DMS 273 (cell line): ENCODE measurements around the gene GPR15LG.
A peak's percentile ranks its signal among the peaks of the same experiment; 100 is the strongest.

ENCODE experiments used
- DNase-seq: peaks from one replicate; lab custom pipeline; 2025; ENCODE audit not compliant: unreplicated experiment; lab: John Stamatoyannopoulos, UW

Gene GPR15LG

GRCh38 chr10:84173501-84173929, at the start of gene GPR15LG:
TSS of gene GPR15LG (plus strand) at chr10:84173801. CDS start at chr10:84173852, 51 bp downstream.
- DNase-seq = no peak

GRCh38 chr10:84125910-84126784, 47.5 kb upstream of the GPR15LG start:
- DNase-seq = peak; percentile 9

GRCh38 chr10:84126785-84127167, 46.8 kb upstream of the GPR15LG start:
- no peak for DNase-seq

- DNase-seq = no peak
Observed at GRCh38 chr10:84135836-84136235, 37.8 kb upstream of the GPR15LG start.

GRCh38 chr10:84137811-84138210, 35.8 kb upstream of the GPR15LG start:
- DNase-seq = no peak

GRCh38 chr10:84138478-84139125, 35.0 kb upstream of the GPR15LG start:
- DNase-seq = peak; percentile 26

GRCh38 chr10:84139126-84140035, 34.2 kb upstream of the GPR15LG start, which contains the start of gene GHITM:
TSS of gene GHITM (plus strand) at chr10:84139509. CDS start at chr10:84141501, 1,992 bp downstream.
- DNase-seq = peak; percentile 97

- peak; percentile 20 for DNase-seq
Observed at GRCh38 chr10:84140036-84140379, 33.6 kb upstream of the GPR15LG start.

- DNase-seq = no peak
Observed at GRCh38 chr10:84147347-84147746, 26.3 kb upstream of the GPR15LG start.

GRCh38 chr10:84148006-84148597, 25.5 kb upstream of the GPR15LG start:
- DNase-seq = peak; percentile 54

GRCh38 chr10:84149854-84150253, 23.7 kb upstream of the GPR15LG start:
- DNase-seq = no peak

- no peak for DNase-seq
Observed at GRCh38 chr10:84152769-84153168, 20.8 kb upstream of the GPR15LG start.

- DNase-seq = no peak
Observed at GRCh38 chr10:84155521-84155920, 18.1 kb upstream of the GPR15LG start.

- no peak for DNase-seq
Observed at GRCh38 chr10:84156009-84156408, 17.6 kb upstream of the GPR15LG start.

GRCh38 chr10:84156768-84157167, 16.8 kb upstream of the GPR15LG start:
- no peak for DNase-seq

- peak; percentile 25 for DNase-seq
Observed at GRCh38 chr10:84158061-84158460, 15.5 kb upstream of the GPR15LG start.

GRCh38 chr10:84158550-84158949, 15.1 kb upstream of the GPR15LG start:
- DNase-seq = no peak

GRCh38 chr10:84159076-84159685, 14.4 kb upstream of the GPR15LG start:
- DNase-seq = no peak

- peak; percentile 1 for DNase-seq
Observed at GRCh38 chr10:84160663-84161362, 12.8 kb upstream of the GPR15LG start.

GRCh38 chr10:84163996-84164395, 9.6 kb upstream of the GPR15LG start:
- no peak for DNase-seq
